Activated CD4-positive, alpha-beta T cell treated with anti-CD3 and anti-CD28 coated beads, Interleukin-2, amount 50 U/mL, for 16 hours (primary cell): ENCODE results near the gene PACC1.
"Not testable (repeated sequence)": the region's sequence is repeated elsewhere in the genome, so short reads cannot be mapped to it uniquely, and the experiment has no call there.

Source experiments
- DNase-seq: peaks from one replicate; pipeline ENCODE4 v3.0.0-alpha.2; 2020

The PACC1 gene

GRCh38 chr1:212326541-212326940 lies 88.1 kb downstream of the PACC1 start:
- DNase-seq = no peak

GRCh38 chr1:212323066-212323465 lies 91.6 kb downstream of the PACC1 start:
- no peak for DNase-seq

- not testable (repeated sequence) for DNase-seq
These were observed 93.7 kb downstream of the PACC1 start for GRCh38 chr1:212321031-212321430.

- no peak for DNase-seq
These were observed 96.8 kb downstream of the PACC1 start for GRCh38 chr1:212317916-212318315.

- DNase-seq = peak; percentile 59
These were observed 98.8 kb downstream of the PACC1 start for GRCh38 chr1:212315907-212316306.

- DNase-seq = no peak
These were observed 99.5 kb downstream of the PACC1 start for GRCh38 chr1:212315184-212315583.
